Liver (tissue), 9 donors: ENCODE results near the gene NR3C1. TPM values are rescaled to one million over a fixed set of nuclear protein-coding genes. Genes with fewer than 3 reads are reported as not detected.
"Not testable (repeated sequence)": the region's sequence is repeated elsewhere in the genome, so short reads cannot be mapped to it uniquely, and the experiment has no call there.

Experiments
- DNase-seq: peaks from one replicate; pipeline ENCODE4 v3.0.0-alpha.2; 2017; ENCODE audit warnings: low spot score
- H3K27ac ChIP-seq, 2 donors: one replicate each; pipeline ENCODE4 v1.7.0; 2013; ENCODE audit warnings: inconsistent platforms in 2 of 2, low read length in 2 of 2, control low read depth in 1 of 2, low read depth in 1 of 2, mild to moderate bottlenecking in 1 of 2
- H3K27me3 ChIP-seq, 4 donors: one replicate each; pipeline versions ENCODE4 v1.6.1 to v1.7.0; 2013; ENCODE audit warnings: low read length in 3 of 4, inconsistent platforms in 1 of 4, mild to moderate bottlenecking in 1 of 4, moderate library complexity in 1 of 4; ENCODE audit not compliant: control insufficient read depth in 4 of 4, insufficient read depth in 4 of 4
- H3K36me3 ChIP-seq, 4 donors: one replicate each; pipeline versions ENCODE4 v1.6.1 to v1.7.0; 2013; ENCODE audit warnings: low read length in 3 of 4, mild to moderate bottlenecking in 3 of 4, low read depth in 1 of 4, moderate library complexity in 1 of 4; ENCODE audit not compliant: control insufficient read depth in 4 of 4, insufficient read depth in 3 of 4
- H3K4me1 ChIP-seq, 4 donors: one replicate each; pipeline versions ENCODE4 v1.6.1 to v1.7.0; 2013; ENCODE audit warnings: low read length in 3 of 4, mild to moderate bottlenecking in 3 of 4, moderate library complexity in 1 of 4; ENCODE audit not compliant: control insufficient read depth in 4 of 4, insufficient read depth in 4 of 4
- H3K4me3 ChIP-seq, 3 donors: one replicate each; pipeline versions ENCODE4 v1.6.1 to v1.7.0; 2013; ENCODE audit warnings: low read length in 3 of 3, control low read depth in 1 of 3, low read depth in 1 of 3, mild to moderate bottlenecking in 1 of 3
- H3K9ac ChIP-seq, 2 donors: one replicate each; pipeline ENCODE4 v1.7.0; 2013; ENCODE audit warnings: low read length in 2 of 2, mild to moderate bottlenecking in 2 of 2, moderate library complexity in 2 of 2, control low read depth in 1 of 2, low read depth in 1 of 2
- H3K9me3 ChIP-seq, 4 donors: one replicate each; pipeline versions ENCODE4 v1.6.1 to v1.7.0; 2013; ENCODE audit warnings: low read length in 3 of 4; ENCODE audit not compliant: control insufficient read depth in 4 of 4
- ATF3 ChIP-seq: IDR thresholded peaks from 2 replicates; pipeline ENCODE4 v1.6.1; 2016; ENCODE audit warnings: antibody characterized with exemption
- CTCF ChIP-seq: fragments of 150-350 bp; IDR thresholded peaks from 2 replicates; pipeline ENCODE4 v1.5.1; 2017; ENCODE audit warnings: improper control_type of control experiment, low read depth, low read length; ENCODE audit not compliant: missing input control
- EGR1 ChIP-seq, 2 donors: IDR thresholded peaks; 2 replicates each; pipeline ENCODE4 v1.6.1; 2016 to 2018; ENCODE audit warnings: antibody characterized with exemption in 2 of 2, low read depth in 2 of 2
- FOXA1 ChIP-seq: IDR thresholded peaks from 2 replicates; pipeline ENCODE4 v1.6.1; 2016; ENCODE audit warnings: antibody characterized with exemption
- FOXA2 ChIP-seq: IDR thresholded peaks from 2 replicates; pipeline ENCODE4 v1.6.1; 2016; ENCODE audit warnings: antibody characterized with exemption
- GABPA ChIP-seq, 2 donors: IDR thresholded peaks in 1 of 2; conservative IDR thresholded peaks in 1 of 2; 2 replicates each; pipeline ENCODE4 v1.6.1; 2016; ENCODE audit warnings: antibody characterized with exemption in 2 of 2, mild to moderate bottlenecking in 1 of 2, moderate library complexity in 1 of 2
- HNF4A ChIP-seq, 2 donors: conservative IDR thresholded peaks; 2 replicates each; pipeline ENCODE4 v1.6.1; 2016; ENCODE audit warnings: antibody characterized with exemption in 2 of 2, mild to moderate bottlenecking in 2 of 2
- HNF4G ChIP-seq: IDR thresholded peaks from 2 replicates; pipeline ENCODE4 v1.6.1; 2016; ENCODE audit warnings: antibody characterized with exemption
- JUND ChIP-seq, 2 donors: IDR thresholded peaks; 2 replicates each; pipeline ENCODE4 v1.6.1; 2016; ENCODE audit warnings: antibody characterized with exemption in 2 of 2
- NR2F2 ChIP-seq: IDR thresholded peaks from 2 replicates; pipeline ENCODE4 v1.6.1; 2016; ENCODE audit warnings: antibody characterized with exemption
- RAD21 ChIP-seq, 2 donors: IDR thresholded peaks; 2 replicates each; pipeline ENCODE4 v1.6.1; 2016; ENCODE audit warnings: antibody characterized with exemption in 2 of 2, mild to moderate bottlenecking in 2 of 2
- REST ChIP-seq: IDR thresholded peaks from 2 replicates; pipeline ENCODE4 v1.6.1; 2016; ENCODE audit warnings: antibody characterized with exemption, mild to moderate bottlenecking
- RXRA ChIP-seq, 2 donors: IDR thresholded peaks; 2 replicates each; pipeline ENCODE4 v1.6.1; 2017 to 2018; ENCODE audit warnings: antibody characterized with exemption in 2 of 2, mild to moderate bottlenecking in 1 of 2
- SP1 ChIP-seq: IDR thresholded peaks from 2 replicates; pipeline ENCODE4 v1.6.1; 2018; ENCODE audit warnings: antibody characterized with exemption, mild to moderate bottlenecking
- TAF1 ChIP-seq: conservative IDR thresholded peaks from 2 replicates; pipeline ENCODE4 v1.6.1; 2016; ENCODE audit warnings: antibody characterized with exemption, mild to moderate bottlenecking
- YY1 ChIP-seq: IDR thresholded peaks from 2 replicates; pipeline ENCODE4 v1.6.1; 2016; ENCODE audit warnings: antibody characterized with exemption, mild to moderate bottlenecking
- WGBS: extraction: QIAGEN DNeasy Blood & Tissue Kit; methylation state at CpG from one replicate; pipeline ENCODE4 v1.1.7; 2013; 5-methylcytosine and 5-hydroxymethylcytosine counted together
- polyA plus RNA-seq, 2 donors: library from polyadenylated mRNA; stranded (reverse) in 1 of 2; unstranded in 1 of 2; fragments of 200-250 nt in 1 of 2; fragments of >200 nt in 1 of 2; fragmentation: Nextera tagmentation in 1 of 2; extraction: Ambion mirVana in 1 of 2; gene quantifications; one replicate each; pipeline versions ENCODE4 v1.2.1 to v1.2.3, GENCODE V29; 2013 to 2015
- total RNA-seq, 2 donors: library from RNA; depleted of rRNA; stranded (reverse); fragments of >200 nt; gene quantifications; one replicate each; pipeline ENCODE4 v1.2.3, GENCODE V29; 2014
- TF ChIP-seq, protein P1 (sequence below): IDR thresholded peaks from 2 replicates; pipeline ENCODE4 v1.6.1; 2016; ENCODE audit warnings: antibody characterized with exemption
- TF ChIP-seq, protein P2 (sequence below): IDR thresholded peaks from 2 replicates; pipeline ENCODE4 v1.6.1; 2016; ENCODE audit warnings: antibody characterized with exemption
- donor health status: healthy.
- donor health status: healthy.
- donor health status: healthy.
- donor health status: healthy.
- donor health status: healthy.

Gene NR3C1
- total and polyA plus RNA-seq, 4 donors, result 24.5 to 36.4 (median 29.0) TPM

GRCh38 chr5:143334380-143334779 lies 69.1 kb downstream of the NR3C1 start:
- H3K9ac ChIP-seq, DNase-seq, H3K4me3 ChIP-seq, H3K36me3 ChIP-seq, H3K27me3 ChIP-seq, H3K4me1 ChIP-seq, H3K27ac ChIP-seq, H3K9me3 ChIP-seq: not testable (repeated sequence)
- WGBS, result 92% methylated on average over 3 of the region's 3 CpGs

GRCh38 chr5:143331956-143332355 lies 71.5 kb downstream of the NR3C1 start:
- Histone ChIP-seq H3K4me1 (peaks cover 0 to 13% (median 6%) of the 10 kb centered on the region in 4 donors), H3K9ac (no peak overlapping the region), H3K27ac (no peak overlapping the region), H3K36me3 (peaks cover 0 to 2% (median 0%) of the 10 kb centered on the region in 4 donors), H3K27me3 (no peaks in the 10 kb centered on the region), H3K9me3 (no peaks in the 10 kb centered on the region), H3K4me3 (no peak overlapping the region)
- TF ChIP-seq FOXA1, result no peak
- no peak for DNase-seq
- WGBS, result 98% methylated on average over 1 of the region's 1 CpG

GRCh38 chr5:143329843-143330242 lies 73.6 kb downstream of the NR3C1 start:
- TF ChIP-seq HNF4A (conservative IDR thresholded peaks at IDR 0.05) (no peak), REST (no peak), ATF3 (no peak), YY1 (no peak), FOXA2 (no peak), FOXA1 (no peak), NR2F2 (no peak), TAF1 (no peak), SP1 (no peak), GABPA (IDR thresholded peaks at IDR 0.05 in 1 of 2, conservative IDR thresholded peaks at IDR 0.05 in 1 of 2) (no peak), EGR1 (IDR thresholded peaks at IDR 0.05; ENCODE audit: low read depth in 2 of 2) (no peak), HNF4G (no peak), RXRA (IDR thresholded peaks at IDR 0.05) (no peak), CTCF (no peak), JUND (IDR thresholded peaks at IDR 0.05) (no peak), RAD21 (IDR thresholded peaks at IDR 0.05) (no peak)
- TF ChIP-seq, protein P1, sequence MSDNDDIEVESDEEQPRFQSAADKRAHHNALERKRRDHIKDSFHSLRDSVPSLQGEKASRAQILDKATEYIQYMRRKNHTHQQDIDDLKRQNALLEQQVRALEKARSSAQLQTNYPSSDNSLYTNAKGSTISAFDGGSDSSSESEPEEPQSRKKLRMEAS, result no peak
- TF ChIP-seq, protein P2, sequence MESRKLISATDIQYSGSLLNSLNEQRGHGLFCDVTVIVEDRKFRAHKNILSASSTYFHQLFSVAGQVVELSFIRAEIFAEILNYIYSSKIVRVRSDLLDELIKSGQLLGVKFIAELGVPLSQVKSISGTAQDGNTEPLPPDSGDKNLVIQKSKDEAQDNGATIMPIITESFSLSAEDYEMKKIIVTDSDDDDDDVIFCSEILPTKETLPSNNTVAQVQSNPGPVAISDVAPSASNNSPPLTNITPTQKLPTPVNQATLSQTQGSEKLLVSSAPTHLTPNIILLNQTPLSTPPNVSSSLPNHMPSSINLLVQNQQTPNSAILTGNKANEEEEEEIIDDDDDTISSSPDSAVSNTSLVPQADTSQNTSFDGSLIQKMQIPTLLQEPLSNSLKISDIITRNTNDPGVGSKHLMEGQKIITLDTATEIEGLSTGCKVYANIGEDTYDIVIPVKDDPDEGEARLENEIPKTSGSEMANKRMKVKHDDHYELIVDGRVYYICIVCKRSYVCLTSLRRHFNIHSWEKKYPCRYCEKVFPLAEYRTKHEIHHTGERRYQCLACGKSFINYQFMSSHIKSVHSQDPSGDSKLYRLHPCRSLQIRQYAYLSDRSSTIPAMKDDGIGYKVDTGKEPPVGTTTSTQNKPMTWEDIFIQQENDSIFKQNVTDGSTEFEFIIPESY, result no peak
- H3K4me3 ChIP-seq, result no peak overlapping the region
- no peaks in the 10 kb centered on the region for H3K27me3 ChIP-seq
- DNase-seq, result no peak
- H3K36me3 ChIP-seq, result peaks cover 0 to 2% (median 0%) of the 10 kb centered on the region in 4 donors
- peaks cover 0 to 9% (median 4%) of the 10 kb centered on the region in 4 donors for H3K4me1 ChIP-seq
- no peak overlapping the region for H3K9ac ChIP-seq
- 57% methylated on average over 2 of the region's 2 CpGs for WGBS
- H3K9me3 ChIP-seq, result no peaks in the 10 kb centered on the region
- no peak overlapping the region for H3K27ac ChIP-seq
